Prostate gland (tissue), 2 donors: ENCODE results near the gene BNC2. TPM values are rescaled to one million over a fixed set of nuclear protein-coding genes. Genes with fewer than 3 reads are reported as not detected.

Experiments used
- DNase-seq: peaks from one replicate; pipeline ENCODE4 v3.0.0-alpha.2; 2019; ENCODE audit warnings: low spot score
- H3K27ac ChIP-seq, 2 donors: fragments of 200-600 bp; sonication (generic); 2 replicates each; pipeline ENCODE4 v1.5.1; 2017 to 2019
- H3K27me3 ChIP-seq: fragments of 200-600 bp; sonication (generic); replicated peaks from 2 replicates; pipeline ENCODE4 v1.5.1; 2019; ENCODE audit not compliant: insufficient read depth
- H3K36me3 ChIP-seq, 2 donors: fragments of 200-600 bp; sonication (generic); 1 replicate in 1 of 2; 2 replicates in 1 of 2; pipeline versions ENCODE4 v1.5.1 to v1.8.1; 2017 to 2019
- H3K4me1 ChIP-seq: fragments of 200-600 bp; sonication (generic); replicated peaks from 2 replicates; pipeline ENCODE4 v1.5.1; 2019
- H3K4me3 ChIP-seq, 2 donors: fragments of 200-600 bp; sonication (generic); 2 replicates each; pipeline ENCODE4 v1.5.1; 2017 to 2019
- H3K9me3 ChIP-seq: fragments of 200-600 bp; sonication (generic); 2 replicates; pipeline ENCODE4 v1.5.1; 2017
- CTCF ChIP-seq, 4 experiments: fragments of 200-600 bp in 2 of 4; fragments of 450-650 bp in 2 of 4; sonication (generic) in 2 of 4; IDR thresholded peaks; 1 replicate in 3 of 4; 2 replicates in 1 of 4; pipeline ENCODE4 v1.5.1; 2016 to 2019; ENCODE audit warnings: antibody characterized with exemption in 4 of 4, mild to moderate bottlenecking in 2 of 4, moderate library complexity in 2 of 4
- POLR2A ChIP-seq: fragments of 450-650 bp; IDR thresholded peaks from one replicate; pipeline ENCODE4 v1.6.1; 2016; ENCODE audit warnings: antibody characterized with exemption, mild to moderate bottlenecking
- POLR2AphosphoS5 ChIP-seq: sonication (generic); formaldehyde crosslinking; IDR thresholded peaks from one replicate; pipeline ENCODE4 v1.6.1; 2017; ENCODE audit warnings: antibody characterized with exemption
- WGBS: methylation state at CpG from one replicate; pipeline ENCODE4 v1.1.5; 2018; 5-methylcytosine and 5-hydroxymethylcytosine counted together
- intact Hi-C: fragments of 100-400 bp; cut with DNase I; formaldehyde crosslinking; loops from one replicate; pipeline ENCODE4 v1.14.2; 2022
- total RNA-seq, 2 donors: library from RNA; depleted of rRNA; stranded (reverse); fragments of >200 nt; gene quantifications; one replicate each; pipeline ENCODE4 v1.1.0, GENCODE V29; 2016

Gene BNC2
- total RNA-seq, 2 donors from 2014 or later: 4.9 to 37.2 TPM

- H3K9me3 ChIP-seq: no peaks in the 10 kb centered on the region
- TF ChIP-seq POLR2AphosphoS5 (no peak), POLR2A (no peak), CTCF (IDR thresholded peaks at IDR 0.05) (no peak)
- no peaks in the 10 kb centered on the region for H3K27me3 ChIP-seq
- no peak overlapping the region for H3K27ac ChIP-seq
- WGBS: 57% methylated on average over 6 of the region's 6 CpGs
- DNase-seq: no peak
- no peaks in the 10 kb centered on the region for H3K36me3 ChIP-seq
- no peak overlapping the region for H3K4me3 ChIP-seq
- H3K4me1 ChIP-seq: no peaks in the 10 kb centered on the region
- intact Hi-C loops: no loop called here
Measured at GRCh38 chr9:16627967-16628366, 242.5 kb downstream of the BNC2 start.

- no peaks in the 10 kb centered on the region for H3K9me3 ChIP-seq
- no peak overlapping the region for H3K4me3 ChIP-seq
- H3K36me3 ChIP-seq: no peaks in the 10 kb centered on the region
- WGBS: 74% methylated on average over 2 of the region's 2 CpGs
- intact Hi-C loops: no loop called here
- H3K4me1 ChIP-seq: no peaks in the 10 kb centered on the region
- no peak overlapping the region for H3K27ac ChIP-seq
- DNase-seq: no peak
- H3K27me3 ChIP-seq: no peaks in the 10 kb centered on the region
- TF ChIP-seq CTCF (IDR thresholded peaks at IDR 0.05) (no peak), POLR2A (no peak), POLR2AphosphoS5 (no peak)
Measured at GRCh38 chr9:16627521-16627920, 242.9 kb downstream of the BNC2 start.

GRCh38 chr9:16626577-16627130, 243.8 kb downstream of the BNC2 start:
- 20% methylated on average over 13 of the region's 13 CpGs for WGBS
- intact Hi-C loops: no loop called here
- no peak overlapping the region for H3K27ac ChIP-seq
- H3K4me1 ChIP-seq: no peaks in the 10 kb centered on the region
- TF ChIP-seq POLR2A (no peak), POLR2AphosphoS5 (no peak), CTCF (IDR thresholded peaks at IDR 0.05) (no peak)
- H3K36me3 ChIP-seq: no peaks in the 10 kb centered on the region
- no peak overlapping the region for H3K4me3 ChIP-seq
- H3K27me3 ChIP-seq: no peaks in the 10 kb centered on the region
- DNase-seq: no peak
- no peaks in the 10 kb centered on the region for H3K9me3 ChIP-seq

- no peak for DNase-seq
- intact Hi-C loops: no loop called here
Measured at GRCh38 chr9:16625811-16626210, 244.7 kb downstream of the BNC2 start.

More at GRCh38 chr9:16625811-16626210, 244.7 kb downstream of the BNC2 start:
- TF ChIP-seq POLR2AphosphoS5: no peak
- no peak for TF ChIP-seq POLR2A
- TF ChIP-seq CTCF (IDR thresholded peaks at IDR 0.05): no peak
- H3K4me1 ChIP-seq: no peaks in the 10 kb centered on the region
- H3K27ac ChIP-seq: no peak overlapping the region
- no peaks in the 10 kb centered on the region for H3K9me3 ChIP-seq
- no peaks in the 10 kb centered on the region for H3K27me3 ChIP-seq
- H3K36me3 ChIP-seq: no peaks in the 10 kb centered on the region
- no peak overlapping the region for H3K4me3 ChIP-seq
- WGBS: 94% methylated on average over 1 of the region's 1 CpG
